Smooth muscle cell (in vitro differentiated cells): ENCODE data around the gene PNMA8C. TPM values are rescaled to one million over a fixed set of nuclear protein-coding genes. Genes with fewer than 3 reads are reported as not detected.
A peak's percentile ranks its signal among the peaks of the same experiment; 100 is the strongest.

ENCODE experiments used
- DNase-seq: peaks from one replicate; lab custom pipeline; 2025; ENCODE audit not compliant: unreplicated experiment; lab: John Stamatoyannopoulos, UW
- H2AFZ ChIP-seq: fragments of 200-600 bp; sonication (generic); 2 replicates; pipeline ENCODE4 v1.6.0; 2016; ENCODE audit warnings: antibody characterized with exemption, low read depth, mild to moderate bottlenecking
- H3F3A ChIP-seq: fragments of 200-600 bp; sonication (generic); 2 replicates; pipeline ENCODE4 v1.6.0; 2017; ENCODE audit warnings: antibody characterized with exemption, low read depth
- H3K27ac ChIP-seq: fragments of 200-600 bp; sonication (generic); 2 replicates; pipeline ENCODE4 v1.5.1; 2016; ENCODE audit warnings: low read depth, mild to moderate bottlenecking
- H3K27me3 ChIP-seq: fragments of 200-600 bp; sonication (generic); 2 replicates; pipeline ENCODE4 v1.6.1; 2016; ENCODE audit warnings: low read depth, mild to moderate bottlenecking
- H3K36me3 ChIP-seq: fragments of 200-600 bp; sonication (generic); 2 replicates; pipeline ENCODE4 v1.5.1; 2016; ENCODE audit warnings: low read depth
- H3K4me1 ChIP-seq: fragments of 200-600 bp; sonication (generic); 2 replicates; pipeline ENCODE4 v1.5.1; 2016; ENCODE audit warnings: low read depth
- H3K4me2 ChIP-seq: fragments of 200-600 bp; sonication (generic); 2 replicates; pipeline ENCODE4 v1.6.0; 2016; ENCODE audit warnings: mild to moderate bottlenecking
- H3K4me3 ChIP-seq: fragments of 200-600 bp; sonication (generic); 2 replicates; pipeline ENCODE4 v1.5.1; 2016; ENCODE audit warnings: mild to moderate bottlenecking
- H3K79me2 ChIP-seq: fragments of 200-600 bp; sonication (generic); 2 replicates; pipeline ENCODE4 v1.6.0; 2016; ENCODE audit warnings: low read depth, mild to moderate bottlenecking
- H3K9ac ChIP-seq: fragments of 200-600 bp; sonication (generic); 2 replicates; pipeline ENCODE4 v1.6.0; 2016; ENCODE audit warnings: low read depth
- H3K9me3 ChIP-seq: fragments of 200-600 bp; sonication (generic); replicated peaks from 2 replicates; pipeline ENCODE4 v1.5.1; 2016; ENCODE audit warnings: low read depth
- H4K20me1 ChIP-seq: fragments of 200-600 bp; sonication (generic); 2 replicates; pipeline ENCODE4 v1.6.0; 2016; ENCODE audit warnings: low read depth
- CTCF ChIP-seq: fragments of 200-600 bp; sonication (generic); IDR thresholded peaks from 2 replicates; pipeline ENCODE4 v1.5.1; 2017; ENCODE audit warnings: borderline replicate concordance, mild to moderate bottlenecking, antibody characterized with exemption; ENCODE audit not compliant: insufficient read depth, poor library complexity, severe bottlenecking
- WGBS: methylation state at CpG from one replicate; pipeline ENCODE4 v1.1.7; 2016; ENCODE audit warnings: low lambda C conversion rate; 5-methylcytosine and 5-hydroxymethylcytosine counted together
- polyA plus RNA-seq: library from polyadenylated mRNA; unstranded; fragments of >200 nt; fragmentation: Nextera tagmentation; extraction: Ambion mirVana; gene quantifications from 2 replicates; pipeline ENCODE4 v1.2.1, GENCODE V29; 2016
- total RNA-seq: library from RNA; depleted of rRNA; stranded (reverse); fragments of >200 nt; gene quantifications from 2 replicates; pipeline ENCODE4 v1.2.3, GENCODE V29; 2014

Gene PNMA8C
- total and polyA plus RNA-seq, 2 experiments from 2014 or later: not detected

GRCh38 chr19:46471811-46472543 is 43.2 kb upstream of the PNMA8C start:
- peak overlapping the region; percentile 80 for H2AFZ ChIP-seq
- H3F3A ChIP-seq: no peaks in the 10 kb centered on the region
- peak overlapping the region; percentile 59 for H3K4me3 ChIP-seq
- H3K79me2 ChIP-seq: no peaks in the 10 kb centered on the region
- no peaks in the 10 kb centered on the region for H3K36me3 ChIP-seq
- H3K9ac ChIP-seq: no peak overlapping the region
- no peaks in the 10 kb centered on the region for H3K9me3 ChIP-seq
- H3K4me2 ChIP-seq: peak overlapping the region; percentile 92
- no peak for DNase-seq
- no peaks in the 10 kb centered on the region for H3K27me3 ChIP-seq
- no peak for TF ChIP-seq CTCF
- peaks cover 13% of the 10 kb centered on the region for H3K4me1 ChIP-seq
- no peaks in the 10 kb centered on the region for H4K20me1 ChIP-seq
- no peak overlapping the region for H3K27ac ChIP-seq
- 68% methylated on average over 11 of the region's 11 CpGs for WGBS

GRCh38 chr19:46471116-46471733 is 42.5 kb upstream of the PNMA8C start, which contains the start of gene PNMA8A:
TSS of gene PNMA8A (minus strand) at chr19:46471563. CDS start at chr19:46471035, 528 bp downstream.
- DNase-seq: peak; percentile 50
- Histone ChIP-seq H3K36me3 (no peaks in the 10 kb centered on the region), H3K4me3 (peak within 1 kb of the TSS; percentile 59), H3K27ac (peak within 1 kb of the TSS; percentile 39), H3K79me2 (no peaks in the 10 kb centered on the region), H3K9ac (peak within 1 kb of the TSS; percentile 33), H3K4me2 (peak within 1 kb of the TSS; percentile 92), H3F3A (no peaks in the 10 kb centered on the region), H3K4me1 (peaks cover 13% of the 10 kb centered on the region), H2AFZ (peak within 1 kb of the TSS; percentile 80), H3K9me3 (no peaks in the 10 kb centered on the region), H3K27me3 (no peaks in the 10 kb centered on the region), H4K20me1 (no peaks in the 10 kb centered on the region)
- 3% methylated on average over 43 of the region's 57 CpGs for WGBS
- no peak for TF ChIP-seq CTCF

GRCh38 chr19:46470376-46470775 is 41.6 kb upstream of the PNMA8C start:
- Histone ChIP-seq H3K4me1 (peaks cover 13% of the 10 kb centered on the region), H3K9me3 (no peaks in the 10 kb centered on the region), H3K36me3 (no peaks in the 10 kb centered on the region), H3F3A (no peaks in the 10 kb centered on the region), H3K79me2 (no peaks in the 10 kb centered on the region), H4K20me1 (no peaks in the 10 kb centered on the region), H3K4me2 (peak overlapping the region; percentile 92), H3K27ac (no peak overlapping the region), H3K27me3 (no peaks in the 10 kb centered on the region), H3K4me3 (no peak overlapping the region), H3K9ac (no peak overlapping the region), H2AFZ (no peak overlapping the region)
- TF ChIP-seq CTCF: no peak
- 98% methylated on average over 10 of the region's 10 CpGs for WGBS
- no peak for DNase-seq
